Cardiac muscle cell (in vitro differentiated cells and primary cell): ENCODE results near the gene LGI4. TPM values are rescaled to one million over a fixed set of nuclear protein-coding genes. Genes with fewer than 3 reads are reported as not detected.

ENCODE experiments used
- DNase-seq, 2 donors: peaks; one replicate each; pipeline versions ENCODE4 v3.0.0 to v3.0.0-alpha.2; 2010 to 2017; ENCODE audit warnings: low read depth in 1 of 2, low spot score in 1 of 2
- H3K27ac ChIP-seq: fragments of 200-600 bp; sonication (generic); 2 replicates; pipeline ENCODE4 v1.5.1; 2016
- H3K27me3 ChIP-seq: fragments of 200-600 bp; sonication (generic); 2 replicates; pipeline ENCODE4 v1.6.0; 2016; ENCODE audit warnings: control low read depth
- H3K36me3 ChIP-seq: fragments of 200-600 bp; sonication (generic); 2 replicates; pipeline ENCODE4 v1.5.1; 2016; ENCODE audit warnings: control low read depth
- H3K4me1 ChIP-seq: fragments of 200-600 bp; sonication (generic); 2 replicates; pipeline ENCODE4 v1.8.1; 2017; ENCODE audit warnings: low read depth, mild to moderate bottlenecking, mixed run types
- H3K4me3 ChIP-seq: fragments of 200-600 bp; sonication (generic); 2 replicates; pipeline ENCODE4 v1.5.1; 2016; ENCODE audit warnings: mild to moderate bottlenecking
- H3K9me3 ChIP-seq: fragments of 200-600 bp; sonication (generic); 2 replicates; pipeline ENCODE4 v1.5.1; 2017; ENCODE audit warnings: low read depth, mild to moderate bottlenecking, control low read depth
- CTCF ChIP-seq: IDR thresholded peaks from 2 replicates; pipeline ENCODE4 v1.5.1; 2012; ENCODE audit warnings: low read depth, mild to moderate bottlenecking, low read length
- polyA plus RNA-seq: library from polyadenylated mRNA; unstranded; fragments of >200 nt; fragmentation: Nextera tagmentation; extraction: Ambion mirVana; gene quantifications from 2 replicates; pipeline ENCODE4 v1.2.1, GENCODE V29; 2016
- total RNA-seq: library from RNA; depleted of rRNA; stranded (reverse); fragments of >200 nt; gene quantifications from 2 replicates; pipeline ENCODE4 v1.2.3, GENCODE V29; 2016

LGI4 gene
- total and polyA plus RNA-seq, 2 experiments from 2014 or later = 26.7 to 45.5 TPM

GRCh38 chr19:35169221-35169995 lies 34.5 kb upstream of the LGI4 start:
- no peak overlapping the region for H3K27ac ChIP-seq
- H3K9me3 ChIP-seq = no peaks in the 10 kb centered on the region
- no peak for DNase-seq
- H3K4me3 ChIP-seq = no peak overlapping the region
- no peaks in the 10 kb centered on the region for H3K27me3 ChIP-seq
- no peaks in the 10 kb centered on the region for H3K4me1 ChIP-seq
- H3K36me3 ChIP-seq = no peaks in the 10 kb centered on the region
- TF ChIP-seq CTCF = no peak

DNA sequence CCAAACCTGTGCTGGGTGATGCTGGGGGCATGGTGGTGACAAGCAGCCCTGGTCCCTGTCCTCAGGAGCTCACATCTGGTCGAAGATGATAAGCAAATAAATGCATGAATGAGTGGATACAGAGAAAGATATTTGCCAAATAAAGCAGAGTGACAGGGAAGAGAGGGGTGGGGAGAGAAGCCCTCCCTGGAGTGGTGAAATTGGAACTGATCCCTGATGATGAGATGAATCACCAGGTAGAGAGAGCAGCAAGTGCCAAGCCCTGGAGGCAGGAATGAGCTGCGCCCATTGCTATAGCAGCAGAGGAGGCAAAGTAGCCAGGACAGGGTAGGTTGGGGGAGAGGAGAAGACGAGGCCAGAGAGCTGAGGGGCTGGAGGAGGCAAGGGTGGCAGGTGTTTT lies 33.3 kb upstream of the LGI4 start:
- Histone ChIP-seq H3K36me3 (no peaks in the 10 kb centered on the region), H3K9me3 (no peaks in the 10 kb centered on the region), H3K27ac (no peak overlapping the region), H3K27me3 (no peaks in the 10 kb centered on the region), H3K4me1 (no peaks in the 10 kb centered on the region), H3K4me3 (no peak overlapping the region)
- no peak for TF ChIP-seq CTCF
- DNase-seq = no peak

DNA sequence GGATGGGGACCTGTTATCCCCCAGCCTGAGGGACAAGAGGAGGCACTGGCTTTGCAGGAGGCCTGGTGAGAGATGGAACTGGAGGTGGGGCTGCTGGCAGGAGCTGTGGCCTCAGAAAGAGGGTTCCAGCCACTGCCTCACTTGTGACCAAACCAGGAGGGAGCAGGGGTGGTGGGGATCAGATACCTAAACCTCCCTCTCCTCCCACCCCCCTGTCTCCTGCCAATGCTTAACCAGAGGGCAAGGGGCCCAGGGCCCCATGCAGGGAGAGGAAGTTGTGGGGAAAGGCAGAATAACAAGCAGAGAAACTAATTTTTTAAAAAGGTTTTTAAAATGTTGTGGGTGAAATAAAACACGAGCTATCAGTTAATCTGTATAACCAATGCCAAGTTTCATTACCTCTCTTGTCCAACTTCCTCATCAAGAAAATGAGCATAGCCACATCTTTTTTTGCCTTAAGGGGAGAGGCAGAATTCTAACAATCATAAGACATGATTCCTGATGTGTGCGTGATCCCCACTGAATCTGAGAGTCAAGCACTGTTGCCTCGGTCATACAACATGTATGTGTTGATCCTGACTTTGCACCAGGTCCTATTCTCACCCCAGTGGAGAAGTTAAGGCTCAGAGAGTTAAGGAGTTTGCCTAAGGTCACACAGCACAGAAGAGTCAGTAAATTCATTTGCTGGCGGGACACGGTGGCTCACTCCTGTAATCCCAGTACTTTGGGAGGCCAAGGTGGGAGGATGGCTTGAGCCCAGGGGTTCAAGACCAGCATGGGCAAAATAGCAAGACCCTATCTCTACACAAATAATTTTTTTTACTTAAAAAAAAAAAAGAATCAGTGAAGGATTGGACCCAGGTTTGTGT lies 32.6 kb upstream of the LGI4 start:
- H3K27me3 ChIP-seq = no peaks in the 10 kb centered on the region
- no peak for TF ChIP-seq CTCF
- no peak overlapping the region for H3K27ac ChIP-seq
- H3K4me1 ChIP-seq = no peaks in the 10 kb centered on the region
- H3K36me3 ChIP-seq = no peaks in the 10 kb centered on the region
- H3K4me3 ChIP-seq = no peak overlapping the region
- DNase-seq = no peak
- no peaks in the 10 kb centered on the region for H3K9me3 ChIP-seq

- H3K36me3 ChIP-seq = no peaks in the 10 kb centered on the region
- no peak overlapping the region for H3K4me3 ChIP-seq
- no peaks in the 10 kb centered on the region for H3K4me1 ChIP-seq
- no peak for DNase-seq
- no peaks in the 10 kb centered on the region for H3K9me3 ChIP-seq
- TF ChIP-seq CTCF = no peak
- H3K27me3 ChIP-seq = no peaks in the 10 kb centered on the region
- no peak overlapping the region for H3K27ac ChIP-seq
Observed at GRCh38 chr19:35166100-35167063, 31.5 kb upstream of the LGI4 start.
